RWPE1 (cell line): ENCODE measurements around the gene ANKH.
A peak's percentile ranks its signal among the peaks of the same experiment; 100 is the strongest.

Experiments used
- CTCF ChIA-PET: fragments of 350-600 bp; sonication (Branson Sonifier 250); formaldehyde crosslinking; extraction: SDS; loops from one replicate; lab custom pipeline; 2021; lab: Yijun Ruan, JAX
- POLR2A ChIA-PET: fragments of 400-600 bp; formaldehyde crosslinking; extraction: SDS; loops from one replicate; lab custom pipeline; 2020; ENCODE audit warnings: antibody characterized with exemption; ENCODE audit not compliant: low non-redundant PET; lab: Yijun Ruan, JAX
- DNase-seq: peaks from one replicate; pipeline ENCODE4 v3.0.0; 2012; ENCODE audit warnings: low spot score
- H3K27ac ChIP-seq: fragments of 450-650 bp; 2 replicates; pipeline ENCODE4 v1.5.1; 2017
- TF ChIP-seq, protein P1 (sequence below): fragments of 450-650 bp; conservative IDR thresholded peaks from 2 replicates; pipeline ENCODE4 v1.5.1; 2017; ENCODE audit warnings: low read depth, mild to moderate bottlenecking

Gene ANKH

DNA sequence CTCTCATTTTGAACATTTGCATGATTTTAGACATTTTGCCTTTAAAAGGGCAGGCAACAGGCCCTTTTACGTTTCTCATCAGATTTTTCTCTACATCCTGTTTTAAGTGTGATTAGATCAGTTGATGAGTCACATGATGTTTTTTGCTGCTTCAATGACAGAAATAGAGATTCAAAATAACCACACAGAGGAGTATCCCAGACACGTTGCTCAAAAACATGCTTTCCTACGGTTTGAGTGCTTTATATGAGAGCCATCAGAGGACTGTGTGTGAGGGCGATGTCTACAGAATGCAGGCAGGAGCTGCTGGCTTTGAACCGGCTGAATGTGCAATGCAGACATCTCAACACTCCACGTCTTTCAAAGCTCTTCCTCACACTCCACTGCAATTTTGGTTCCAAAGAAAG lies 165.0 kb downstream of the ANKH start:
- no peak for DNase-seq
- no peak overlapping the region; the same call in 1 of the 2 replicates for H3K27ac ChIP-seq
- POLR2A ChIA-PET, result no interaction called here

DNA sequence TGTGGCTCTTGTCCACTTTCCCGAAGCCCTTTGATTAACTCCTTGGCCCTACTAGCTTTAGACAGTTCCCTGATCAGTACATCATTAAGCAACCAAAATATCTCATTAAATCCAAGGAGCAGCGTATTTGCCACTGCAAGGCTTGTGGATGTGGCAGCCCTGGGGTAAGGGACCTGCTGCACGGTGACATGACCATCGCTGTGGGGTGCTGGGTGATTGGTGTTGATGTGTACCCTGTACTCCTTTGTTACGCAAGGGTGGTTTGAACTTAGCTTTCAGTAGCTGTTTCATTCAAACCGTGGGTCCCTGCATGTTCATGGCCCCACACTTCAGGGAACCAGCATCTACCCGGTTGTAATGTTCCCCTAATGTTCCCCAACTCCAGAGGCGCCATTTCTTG lies 166.0 kb downstream of the ANKH start:
- TF ChIP-seq, protein P1, sequence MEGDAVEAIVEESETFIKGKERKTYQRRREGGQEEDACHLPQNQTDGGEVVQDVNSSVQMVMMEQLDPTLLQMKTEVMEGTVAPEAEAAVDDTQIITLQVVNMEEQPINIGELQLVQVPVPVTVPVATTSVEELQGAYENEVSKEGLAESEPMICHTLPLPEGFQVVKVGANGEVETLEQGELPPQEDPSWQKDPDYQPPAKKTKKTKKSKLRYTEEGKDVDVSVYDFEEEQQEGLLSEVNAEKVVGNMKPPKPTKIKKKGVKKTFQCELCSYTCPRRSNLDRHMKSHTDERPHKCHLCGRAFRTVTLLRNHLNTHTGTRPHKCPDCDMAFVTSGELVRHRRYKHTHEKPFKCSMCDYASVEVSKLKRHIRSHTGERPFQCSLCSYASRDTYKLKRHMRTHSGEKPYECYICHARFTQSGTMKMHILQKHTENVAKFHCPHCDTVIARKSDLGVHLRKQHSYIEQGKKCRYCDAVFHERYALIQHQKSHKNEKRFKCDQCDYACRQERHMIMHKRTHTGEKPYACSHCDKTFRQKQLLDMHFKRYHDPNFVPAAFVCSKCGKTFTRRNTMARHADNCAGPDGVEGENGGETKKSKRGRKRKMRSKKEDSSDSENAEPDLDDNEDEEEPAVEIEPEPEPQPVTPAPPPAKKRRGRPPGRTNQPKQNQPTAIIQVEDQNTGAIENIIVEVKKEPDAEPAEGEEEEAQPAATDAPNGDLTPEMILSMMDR, result no peak
- no peak for DNase-seq
- POLR2A ChIA-PET, result no interaction called here
- CTCF ChIA-PET, result no interaction called here
- H3K27ac ChIP-seq, result no peak overlapping the region

More for the DNA sequence above, 165.0 kb downstream of the ANKH start:
- CTCF ChIA-PET, result interaction anchor here (0.6 kb wide), 1 partner anchor 9 kb away, joined by 3 read pairs; no protein-coding TSS in a partner anchor
- TF ChIP-seq, protein P1, result no peak

- CTCF ChIA-PET, result interaction anchor here (0.6 to 1.7 kb wide), 3 partner anchors 16 to 301 kb away, joined by 3 to 6 read pairs (median 5); no protein-coding TSS in a partner anchor
- TF ChIP-seq, protein P1, result no peak
- POLR2A ChIA-PET, result no interaction called here
- peak; percentile 61 for DNase-seq
- H3K27ac ChIP-seq, result peak overlapping the region; percentile 92
Measured at GRCh38 chr5:14702238-14702839, 169.2 kb downstream of the ANKH start.

- ChIA-PET CTCF (interaction anchor here (1.7 kb wide), 1 partner anchor 302 kb away, joined by 6 read pairs; no protein-coding TSS in a partner anchor), POLR2A (no interaction called here)
- TF ChIP-seq, protein P1, result no peak
Measured at GRCh38 chr5:14701556-14701955, 170.0 kb downstream of the ANKH start.

GRCh38 chr5:14700478-14701436 lies 170.8 kb downstream of the ANKH start:
- no peak for DNase-seq
- TF ChIP-seq, protein P1, result no peak
- CTCF ChIA-PET, result interaction anchor here (1.7 kb wide), 1 partner anchor 303 kb away, joined by 6 read pairs; no protein-coding TSS in a partner anchor
- POLR2A ChIA-PET, result no interaction called here
- peak overlapping the region; percentile 92 for H3K27ac ChIP-seq

More at GRCh38 chr5:14701556-14701955, 170.0 kb downstream of the ANKH start:
- no peak for DNase-seq
- H3K27ac ChIP-seq, result peak overlapping the region; percentile 92

DNA sequence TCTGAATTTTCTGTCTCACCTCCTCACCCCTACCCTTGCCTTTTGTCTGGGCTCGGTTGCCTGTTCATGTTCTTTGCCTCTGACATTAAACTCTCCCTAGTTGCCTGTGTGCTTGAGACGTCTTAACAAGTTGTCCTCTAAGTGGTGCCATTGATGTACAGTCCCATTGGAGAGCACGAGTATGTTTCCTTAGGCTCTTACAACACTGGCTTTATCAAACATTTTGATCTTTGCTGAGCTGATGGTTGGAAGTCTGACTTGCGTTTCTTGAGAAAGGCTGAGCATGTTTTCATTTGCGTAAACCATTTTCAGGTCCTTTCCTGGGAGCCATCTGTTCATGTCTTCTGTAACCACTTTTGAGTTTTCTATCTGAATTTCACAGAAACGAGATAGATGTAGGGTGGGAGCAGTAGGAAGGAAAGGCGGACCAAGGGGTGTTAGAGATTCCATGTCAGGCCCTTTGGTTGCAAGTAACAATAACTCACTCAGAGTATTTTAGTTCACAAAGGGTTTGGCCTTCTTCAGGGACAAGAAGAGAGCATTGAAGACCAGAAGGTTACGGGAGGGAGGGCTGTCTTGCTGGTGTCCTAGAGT lies 171.7 kb downstream of the ANKH start:
- H3K27ac ChIP-seq, result peak overlapping the region; percentile 92
- POLR2A ChIA-PET, result no interaction called here
- CTCF ChIA-PET, result no interaction called here
- TF ChIP-seq, protein P1, result no peak
- no peak for DNase-seq
